Stimulated activated CD4-positive, alpha-beta T cell treated with anti-CD3 and anti-CD28 coated beads, Interleukin-1b, Interleukin-23, amount 100 ng/mL, for 48 hours (primary cell): ENCODE measurements around the gene STAP2.

Experiments used
- DNase-seq: peaks from one replicate; pipeline ENCODE4 v3.0.0-alpha.2; 2020

Gene STAP2

GRCh38 chr19:4338441-4339355 lies at the start of gene STAP2:
Gene STAP2 (minus strand): TSS chr19:4338827. CDS start chr19:4338753, 74 bp downstream.
- DNase-seq = no peak

- no peak for DNase-seq
Measured at GRCh38 chr19:4386041-4386782, 47.6 kb upstream of the STAP2 start.

DNA sequence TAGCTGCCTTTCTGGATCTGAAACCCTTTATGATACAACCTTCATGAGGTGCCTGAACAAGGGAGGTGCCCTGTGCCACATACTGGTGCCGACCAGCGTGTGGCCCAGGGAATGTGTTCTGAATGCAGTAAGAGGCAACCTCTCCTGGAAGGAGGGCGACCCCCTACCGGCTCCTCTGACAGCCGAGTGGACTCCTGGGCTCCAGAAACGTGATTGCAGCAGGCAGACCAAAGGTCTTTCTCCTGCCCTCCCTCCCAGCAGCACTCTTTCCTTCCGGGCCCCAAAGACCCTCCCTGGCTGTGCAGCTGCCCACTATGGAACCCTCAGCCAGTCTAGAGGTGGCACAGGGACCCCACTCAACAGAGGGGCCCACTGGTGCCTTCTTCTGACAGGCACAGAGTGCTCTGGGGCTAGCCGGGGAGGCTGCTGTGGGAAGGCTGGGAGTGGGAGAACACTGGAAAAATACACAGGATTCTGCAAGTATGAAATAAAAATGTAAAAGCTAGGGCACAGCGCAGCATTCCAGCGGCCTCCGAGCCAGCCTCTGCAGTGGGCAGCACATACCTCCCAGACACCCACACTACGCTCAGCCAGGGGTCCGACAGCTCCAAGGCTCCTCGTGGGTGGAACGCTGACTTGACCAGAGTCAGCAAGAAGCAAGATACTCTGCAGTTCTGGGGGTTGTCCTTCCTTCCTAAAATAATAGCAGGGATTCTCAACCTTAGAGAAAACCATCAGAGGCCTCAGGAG lies 46.8 kb upstream of the STAP2 start:
- no peak for DNase-seq

DNA sequence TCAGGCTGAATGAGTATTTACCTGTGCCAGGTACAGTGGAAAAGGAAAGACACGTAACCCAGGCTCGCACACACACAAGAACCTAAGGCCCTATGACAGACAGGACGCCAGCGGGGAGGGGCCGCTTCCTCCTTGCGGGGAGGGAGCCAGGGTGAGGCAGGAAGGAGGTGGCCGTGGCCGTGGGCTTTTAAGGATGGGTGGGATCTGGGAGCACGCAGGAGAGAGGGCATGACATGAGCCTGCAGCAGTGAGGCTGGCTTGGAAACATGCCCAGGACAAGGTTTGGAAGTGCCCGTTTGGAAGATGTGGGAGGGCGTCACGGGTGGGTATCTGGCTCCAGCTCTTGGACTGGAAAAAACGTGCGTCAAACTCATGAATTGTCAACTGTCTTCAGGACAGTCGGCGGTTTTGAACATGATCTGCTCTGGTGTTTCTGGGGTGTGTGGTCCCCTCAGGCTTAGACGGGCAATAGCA lies 41.7 kb upstream of the STAP2 start:
- peak; percentile 45 for DNase-seq

GRCh38 chr19:4379383-4380253 lies 41.0 kb upstream of the STAP2 start:
- DNase-seq = peak; percentile 46

- no peak for DNase-seq
Measured at GRCh38 chr19:4378886-4379285, 40.3 kb upstream of the STAP2 start.

DNA sequence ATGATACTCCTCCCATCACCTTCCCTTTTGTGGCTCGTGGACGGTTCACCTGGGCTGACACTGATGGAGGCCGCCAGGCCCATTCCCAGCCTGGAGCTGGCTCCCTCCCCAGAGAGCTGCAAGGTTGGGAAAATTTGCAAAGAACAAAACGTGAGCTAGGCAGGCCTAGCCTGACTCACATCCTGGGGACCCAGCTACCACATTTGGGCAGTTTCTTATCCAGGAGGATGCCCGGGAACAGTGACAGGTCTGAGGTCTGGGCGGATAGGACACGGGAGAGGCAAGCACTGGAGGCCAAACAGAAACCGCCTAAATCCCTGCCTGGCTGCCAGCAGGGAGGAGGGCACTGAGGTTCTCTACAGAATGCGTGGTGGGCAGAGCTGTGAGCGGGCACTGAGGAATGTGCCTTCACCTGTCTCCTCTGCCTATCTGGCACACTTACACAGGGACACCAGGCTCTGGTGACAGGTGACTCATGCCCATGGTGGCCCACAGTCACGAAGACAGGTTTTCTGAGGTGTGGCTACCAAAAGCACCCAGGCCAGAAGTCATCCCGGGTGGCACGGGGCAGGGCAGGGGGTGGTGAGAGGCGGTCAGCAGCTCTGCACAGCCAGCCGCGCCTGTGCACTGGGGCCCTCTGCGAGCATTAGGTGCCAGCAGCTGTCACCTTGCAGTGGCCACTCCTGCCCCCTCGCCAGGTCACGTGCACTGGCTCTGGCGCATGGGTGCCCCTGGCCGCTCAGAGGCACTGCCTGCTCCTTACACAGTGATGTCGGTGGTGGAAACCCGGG lies 38.6 kb upstream of the STAP2 start:
- DNase-seq = no peak

GRCh38 chr19:4376671-4376990 lies 38.0 kb upstream of the STAP2 start:
- no peak for DNase-seq

DNA sequence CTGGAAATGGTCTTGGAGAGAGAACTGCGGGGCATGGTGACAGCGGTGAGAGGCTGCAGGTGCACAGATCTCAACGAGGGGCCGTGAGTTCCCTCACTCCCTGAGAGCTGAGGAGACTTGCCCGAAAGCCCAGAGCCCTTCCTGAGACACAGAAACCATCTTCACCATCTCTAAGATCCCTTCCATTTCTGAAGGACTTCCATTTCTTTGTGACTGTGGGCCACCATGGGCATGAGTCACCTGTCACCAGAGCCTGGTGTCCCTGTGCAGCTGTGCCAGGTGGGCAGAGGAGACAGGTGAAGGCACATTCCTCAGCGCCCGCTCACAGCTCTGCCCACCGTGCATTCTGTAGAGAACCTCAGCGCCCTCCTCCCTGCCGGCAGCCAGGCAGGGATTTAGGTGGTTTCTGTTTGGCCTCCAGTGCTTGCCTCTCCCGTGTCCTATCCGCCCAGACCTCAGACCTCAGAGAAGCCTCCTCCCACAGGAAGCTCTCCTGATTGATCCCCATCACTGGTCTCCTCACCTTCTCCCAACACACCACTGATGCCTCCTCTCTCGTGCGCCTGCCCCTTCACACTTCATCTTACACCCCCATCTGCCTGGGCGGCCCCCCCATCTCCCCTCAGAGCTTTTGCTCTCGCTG lies 37.5 kb upstream of the STAP2 start:
- DNase-seq = no peak

GRCh38 chr19:4375164-4376027 lies 36.8 kb upstream of the STAP2 start:
- no peak for DNase-seq

DNA sequence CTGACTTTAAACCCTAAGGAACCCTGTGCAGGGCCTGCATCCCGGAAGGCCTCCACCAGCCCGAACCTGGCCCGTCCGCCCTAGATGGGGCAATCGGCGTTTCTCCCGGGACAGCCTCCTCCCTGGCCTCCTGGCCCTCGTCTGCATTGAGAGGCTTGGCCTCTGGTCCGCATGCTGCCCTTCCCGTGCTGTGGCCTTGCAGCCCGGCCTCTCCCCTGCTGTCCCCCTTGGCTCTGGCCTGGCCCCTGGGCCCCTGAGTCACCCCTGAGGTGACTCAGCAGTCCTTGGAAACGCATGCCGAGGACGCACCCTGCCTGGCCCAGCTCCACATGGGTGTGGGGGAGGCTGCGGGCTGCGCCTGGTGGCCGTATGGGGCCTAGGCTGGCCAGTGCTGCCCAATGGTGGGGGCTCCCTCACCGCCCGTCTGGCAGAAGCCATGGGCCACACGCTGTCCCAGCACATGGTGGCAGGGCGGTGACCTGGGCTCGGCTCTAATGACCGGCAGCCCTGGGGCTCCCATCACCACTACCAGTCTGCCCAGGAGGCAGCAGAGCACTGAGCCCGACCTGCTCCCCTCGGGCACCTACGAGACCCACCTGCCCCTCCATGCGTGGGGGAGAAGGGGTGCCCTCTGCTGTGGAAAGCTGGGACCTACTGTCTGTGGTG lies 36.0 kb upstream of the STAP2 start:
- no peak for DNase-seq

DNA sequence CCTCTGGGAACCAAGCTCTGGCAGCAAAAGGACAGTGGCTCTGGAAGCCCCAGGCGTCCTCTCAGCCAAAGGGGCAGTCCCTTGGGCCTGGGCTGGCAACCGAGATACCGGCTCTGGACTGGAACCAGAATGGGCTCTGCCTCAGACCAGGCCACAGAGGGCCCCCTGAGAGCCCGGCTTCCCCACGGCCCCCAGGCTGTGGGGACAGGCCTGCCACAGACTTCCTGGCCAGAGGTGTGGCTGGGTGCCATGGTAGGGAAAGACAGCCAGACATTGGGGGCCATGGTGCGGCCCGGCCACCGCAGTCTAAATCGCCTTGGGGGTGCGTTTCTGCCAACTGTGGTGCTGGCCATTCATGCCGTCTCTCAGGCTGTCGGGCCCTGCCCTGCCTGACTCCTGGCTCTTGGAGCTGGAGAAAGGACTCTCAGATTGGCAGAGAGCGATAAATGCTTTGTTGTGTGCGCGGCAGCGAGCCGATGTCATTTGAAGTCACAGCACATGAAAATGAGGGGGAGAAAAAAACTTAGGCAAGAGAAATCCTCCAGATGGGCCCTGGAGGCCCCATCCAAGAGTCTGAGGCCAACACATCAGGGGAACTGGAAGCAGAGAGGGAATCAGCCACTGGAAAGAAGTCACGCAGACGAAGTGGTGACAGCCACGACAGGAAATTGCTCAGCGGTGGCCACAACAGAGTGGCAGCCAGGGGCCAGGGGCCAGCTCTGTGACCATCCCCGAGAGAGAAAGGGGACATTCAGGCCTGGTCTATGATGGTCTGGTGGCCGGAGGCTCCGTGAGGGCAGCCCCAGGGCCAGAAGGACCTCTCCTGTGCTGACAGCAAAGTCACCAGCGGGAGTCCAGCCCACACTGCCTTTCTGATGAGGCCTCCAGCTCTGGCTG lies 35.2 kb upstream of the STAP2 start:
- DNase-seq = no peak

GRCh38 chr19:4373013-4373367 lies 34.4 kb upstream of the STAP2 start:
- no peak for DNase-seq

GRCh38 chr19:4372165-4373012 lies 33.8 kb upstream of the STAP2 start:
- DNase-seq = no peak

DNA sequence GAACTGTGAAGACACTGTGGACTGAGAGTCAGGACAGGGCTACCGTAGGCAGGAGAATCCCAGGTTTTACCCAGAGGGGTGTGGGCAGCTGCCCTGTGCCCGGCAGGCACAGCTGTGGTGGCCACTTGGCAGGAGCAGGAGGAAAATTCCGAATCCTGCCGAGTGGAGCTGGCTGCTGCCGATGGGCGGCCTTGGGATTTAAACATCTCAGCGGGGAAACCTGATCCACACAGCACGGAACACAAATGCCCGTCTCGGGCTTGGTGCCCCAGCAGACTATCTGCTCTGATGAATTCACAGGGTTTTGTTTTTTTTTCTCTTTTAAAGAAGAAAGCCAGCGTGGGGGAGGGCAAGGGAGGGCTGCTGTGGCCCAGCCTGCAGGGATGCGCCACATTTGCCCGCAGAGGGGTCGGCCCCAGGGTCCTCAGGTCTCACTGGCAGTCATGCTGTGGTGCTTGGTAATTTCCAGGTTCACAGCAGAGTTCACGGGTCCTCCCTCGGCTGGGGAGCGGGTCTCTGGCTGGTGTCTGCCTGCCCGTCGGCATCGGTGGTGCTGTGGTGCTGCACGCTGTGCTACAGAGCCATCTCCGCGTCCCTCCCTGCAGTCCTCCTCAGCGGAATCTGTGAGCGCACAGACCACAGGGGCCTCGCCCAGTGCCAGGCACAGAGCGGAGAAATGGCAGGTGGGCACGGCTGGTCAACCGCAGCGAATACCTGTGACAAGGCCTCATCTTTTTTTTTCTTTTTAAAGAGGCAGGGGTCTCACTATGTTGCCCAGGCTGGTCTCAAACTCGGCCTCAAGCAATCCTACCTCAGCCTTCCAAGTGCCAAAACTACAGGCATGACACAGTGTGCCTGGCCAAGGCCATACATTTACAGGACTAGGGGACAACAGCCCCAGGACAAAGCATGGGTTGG lies 32.9 kb upstream of the STAP2 start:
- no peak for DNase-seq

GRCh38 chr19:4370418-4371041 lies 31.9 kb upstream of the STAP2 start:
- no peak for DNase-seq
